GM12878 (cell line): ENCODE results near the gene METTL1. TPM values are rescaled to one million over a fixed set of nuclear protein-coding genes. Genes with fewer than 3 reads are reported as not detected.

ENCODE experiments used
- CBFB ChIP-seq: IDR thresholded peaks from 2 replicates; pipeline ENCODE4 v1.6.1; 2016; ENCODE audit warnings: antibody characterized with exemption, low read depth
- EGR1 ChIP-seq, 2 experiments: IDR thresholded peaks; 1 replicate in 1 of 2; 2 replicates in 1 of 2; pipeline ENCODE4 v1.6.1; 2011 to 2012; ENCODE audit warnings: low read depth in 2 of 2, low read length in 2 of 2, borderline replicate concordance in 1 of 2, mild to moderate bottlenecking in 1 of 2, moderate library complexity in 1 of 2
- HDGF ChIP-seq: fragments of 450-650 bp; IDR thresholded peaks from 2 replicates; pipeline ENCODE4 v1.6.1; 2016; ENCODE audit warnings: antibody characterized with exemption
- HSF1 ChIP-seq: fragments of 150-350 bp; IDR thresholded peaks from 2 replicates; pipeline ENCODE4 v1.6.1; 2014; ENCODE audit warnings: mild to moderate bottlenecking, low read depth, low read length
- MYC ChIP-seq: IDR thresholded peaks from 2 replicates; pipeline ENCODE4 v1.6.1; 2011; ENCODE audit warnings: mild to moderate bottlenecking, low read length, moderate library complexity, inconsistent platforms; ENCODE audit not compliant: insufficient read depth, insufficient replicate concordance, insufficient read length, severe bottlenecking
- PKNOX1 ChIP-seq: fragments of 450-650 bp; IDR thresholded peaks from 2 replicates; pipeline ENCODE4 v1.6.1; 2016; ENCODE audit warnings: mild to moderate bottlenecking
- POLR2A ChIP-seq: IDR thresholded peaks from 2 replicates; pipeline ENCODE4 v1.6.1; 2011; ENCODE audit warnings: low read depth, mild to moderate bottlenecking, low read length
- RAD21 ChIP-seq: IDR thresholded peaks from 2 replicates; pipeline ENCODE4 v1.6.1; 2011; ENCODE audit warnings: mild to moderate bottlenecking, low read depth, low read length, moderate library complexity; ENCODE audit not compliant: insufficient read depth
- RBBP5 ChIP-seq: fragments of 200-600 bp; sonication (generic); conservative IDR thresholded peaks from 2 replicates; pipeline ENCODE4 v1.6.1; 2016
- RFX5 ChIP-seq: IDR thresholded peaks from 2 replicates; pipeline ENCODE4 v1.6.1; 2011; ENCODE audit warnings: low read depth, low read length, improper control_type of control experiment
- TBL1XR1 ChIP-seq: IDR thresholded peaks from 2 replicates; pipeline ENCODE4 v1.6.1; 2012; ENCODE audit warnings: low read depth, low read length, improper control_type of control experiment
- YY1 ChIP-seq: IDR thresholded peaks from 2 replicates; pipeline ENCODE4 v1.6.1; 2011; ENCODE audit warnings: low read depth, mild to moderate bottlenecking, low read length
- polyA plus RNA-seq, 11 experiments: library from polyadenylated mRNA; depleted of rRNA in 4 of 11; unstranded in 6 of 11; stranded (reverse) in 5 of 11; fragments of >200 nt; fragmentation: Nextera tagmentation in 4 of 11; fragmentation: Illumina TruSeq in 1 of 11; extraction: Ambion mirVana in 4 of 11; extraction: Trizol in 1 of 11; gene quantifications; 1 replicate in 1 of 11; 2 replicates in 10 of 11; pipeline versions ENCODE4 v1.2.1 to v1.2.3, GENCODE V29; 2011 to 2016; ENCODE audit warnings: inconsistent platforms in 2 of 11, missing spikeins in 2 of 11, low read depth in 1 of 11
- total RNA-seq, 4 experiments: library from RNA; depleted of rRNA in 3 of 4; stranded (reverse); fragments of >200 nt in 3 of 4; fragmentation: Illumina TruSeq in 1 of 4; extraction: Trizol in 1 of 4; gene quantifications; 2 replicates each; pipeline versions ENCODE4 v1.2.1 to v1.2.3, GENCODE V29; 2013 to 2021
- TF ChIP-seq, protein P1 (sequence below): IDR thresholded peaks from 2 replicates; pipeline ENCODE4 v1.6.1; 2011; ENCODE audit warnings: borderline replicate concordance, low read depth, mild to moderate bottlenecking, moderate library complexity, low read length; ENCODE audit not compliant: insufficient read depth, poor library complexity, severe bottlenecking
- TF ChIP-seq, protein P2 (sequence below): fragments of 450-650 bp; IDR thresholded peaks from 2 replicates; pipeline ENCODE4 v1.6.1; 2017; ENCODE audit warnings: antibody characterized with exemption, mild to moderate bottlenecking, moderate library complexity
- TF ChIP-seq, protein P3 (sequence below): fragments of 450-650 bp; IDR thresholded peaks from 2 replicates; pipeline ENCODE4 v1.6.1; 2018; ENCODE audit warnings: mild to moderate bottlenecking, low read depth, moderate library complexity; ENCODE audit not compliant: partially characterized antibody

The METTL1 gene
- total and polyA plus RNA-seq, 10 of the 15 experiments (the other 5 are each of a cell fraction or from before 2014, with no cell fraction given): 11.3 to 44.3 (median 30.6) TPM

GRCh38 chr12:57741844-57742738, 29.8 kb downstream of the METTL1 start (continued):
- no peak for TF ChIP-seq YY1
- TF ChIP-seq, protein P1, sequence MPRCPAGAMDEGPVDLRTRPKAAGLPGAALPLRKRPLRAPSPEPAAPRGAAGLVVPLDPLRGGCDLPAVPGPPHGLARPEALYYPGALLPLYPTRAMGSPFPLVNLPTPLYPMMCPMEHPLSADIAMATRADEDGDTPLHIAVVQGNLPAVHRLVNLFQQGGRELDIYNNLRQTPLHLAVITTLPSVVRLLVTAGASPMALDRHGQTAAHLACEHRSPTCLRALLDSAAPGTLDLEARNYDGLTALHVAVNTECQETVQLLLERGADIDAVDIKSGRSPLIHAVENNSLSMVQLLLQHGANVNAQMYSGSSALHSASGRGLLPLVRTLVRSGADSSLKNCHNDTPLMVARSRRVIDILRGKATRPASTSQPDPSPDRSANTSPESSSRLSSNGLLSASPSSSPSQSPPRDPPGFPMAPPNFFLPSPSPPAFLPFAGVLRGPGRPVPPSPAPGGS: no peak
- no peak for TF ChIP-seq TBL1XR1
- no peak; the same call in 1 of the 2 replicates for TF ChIP-seq PKNOX1
- TF ChIP-seq CBFB: 0 out of 2 replicates have a peak, but pooled peaks have one; percentile 42
- peak; percentile 59 for TF ChIP-seq POLR2A
- no peak for TF ChIP-seq EGR1 (IDR thresholded peaks at IDR 0.05; ENCODE audit: borderline replicate concordance in 1 of 2, low read depth in 2 of 2, low read length in 2 of 2)
- TF ChIP-seq, protein P2, sequence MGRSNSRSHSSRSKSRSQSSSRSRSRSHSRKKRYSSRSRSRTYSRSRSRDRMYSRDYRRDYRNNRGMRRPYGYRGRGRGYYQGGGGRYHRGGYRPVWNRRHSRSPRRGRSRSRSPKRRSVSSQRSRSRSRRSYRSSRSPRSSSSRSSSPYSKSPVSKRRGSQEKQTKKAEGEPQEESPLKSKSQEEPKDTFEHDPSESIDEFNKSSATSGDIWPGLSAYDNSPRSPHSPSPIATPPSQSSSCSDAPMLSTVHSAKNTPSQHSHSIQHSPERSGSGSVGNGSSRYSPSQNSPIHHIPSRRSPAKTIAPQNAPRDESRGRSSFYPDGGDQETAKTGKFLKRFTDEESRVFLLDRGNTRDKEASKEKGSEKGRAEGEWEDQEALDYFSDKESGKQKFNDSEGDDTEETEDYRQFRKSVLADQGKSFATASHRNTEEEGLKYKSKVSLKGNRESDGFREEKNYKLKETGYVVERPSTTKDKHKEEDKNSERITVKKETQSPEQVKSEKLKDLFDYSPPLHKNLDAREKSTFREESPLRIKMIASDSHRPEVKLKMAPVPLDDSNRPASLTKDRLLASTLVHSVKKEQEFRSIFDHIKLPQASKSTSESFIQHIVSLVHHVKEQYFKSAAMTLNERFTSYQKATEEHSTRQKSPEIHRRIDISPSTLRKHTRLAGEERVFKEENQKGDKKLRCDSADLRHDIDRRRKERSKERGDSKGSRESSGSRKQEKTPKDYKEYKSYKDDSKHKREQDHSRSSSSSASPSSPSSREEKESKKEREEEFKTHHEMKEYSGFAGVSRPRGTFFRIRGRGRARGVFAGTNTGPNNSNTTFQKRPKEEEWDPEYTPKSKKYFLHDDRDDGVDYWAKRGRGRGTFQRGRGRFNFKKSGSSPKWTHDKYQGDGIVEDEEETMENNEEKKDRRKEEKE: no peak
- no peak for TF ChIP-seq MYC
- TF ChIP-seq HSF1: no peak
- peak; percentile 54 for TF ChIP-seq RAD21
- TF ChIP-seq, protein P3, sequence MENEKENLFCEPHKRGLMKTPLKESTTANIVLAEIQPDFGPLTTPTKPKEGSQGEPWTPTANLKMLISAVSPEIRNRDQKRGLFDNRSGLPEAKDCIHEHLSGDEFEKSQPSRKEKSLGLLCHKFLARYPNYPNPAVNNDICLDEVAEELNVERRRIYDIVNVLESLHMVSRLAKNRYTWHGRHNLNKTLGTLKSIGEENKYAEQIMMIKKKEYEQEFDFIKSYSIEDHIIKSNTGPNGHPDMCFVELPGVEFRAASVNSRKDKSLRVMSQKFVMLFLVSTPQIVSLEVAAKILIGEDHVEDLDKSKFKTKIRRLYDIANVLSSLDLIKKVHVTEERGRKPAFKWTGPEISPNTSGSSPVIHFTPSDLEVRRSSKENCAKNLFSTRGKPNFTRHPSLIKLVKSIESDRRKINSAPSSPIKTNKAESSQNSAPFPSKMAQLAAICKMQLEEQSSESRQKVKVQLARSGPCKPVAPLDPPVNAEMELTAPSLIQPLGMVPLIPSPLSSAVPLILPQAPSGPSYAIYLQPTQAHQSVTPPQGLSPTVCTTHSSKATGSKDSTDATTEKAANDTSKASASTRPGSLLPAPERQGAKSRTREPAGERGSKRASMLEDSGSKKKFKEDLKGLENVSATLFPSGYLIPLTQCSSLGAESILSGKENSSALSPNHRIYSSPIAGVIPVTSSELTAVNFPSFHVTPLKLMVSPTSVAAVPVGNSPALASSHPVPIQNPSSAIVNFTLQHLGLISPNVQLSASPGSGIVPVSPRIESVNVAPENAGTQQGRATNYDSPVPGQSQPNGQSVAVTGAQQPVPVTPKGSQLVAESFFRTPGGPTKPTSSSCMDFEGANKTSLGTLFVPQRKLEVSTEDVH: no peak
- no peak for TF ChIP-seq RFX5
- TF ChIP-seq HDGF: 0 out of 2 replicates have a peak, but pooled peaks have one; percentile 62
- TF ChIP-seq RBBP5: no peak
